Hematopoietic multipotent progenitor cell treated with erythropoietin and hydrocortisone succinate and interleukin-3 and kit ligand, for 15 days (in vitro differentiated cells): ENCODE measurements around the gene GIGYF1.
"Not testable (repeated sequence)": the region's sequence is repeated elsewhere in the genome, so short reads cannot be mapped to it uniquely, and the experiment has no call there.

Source experiments
- DNase-seq: peaks from one replicate; pipeline ENCODE4 v3.0.0-alpha.2; 2015; ENCODE audit warnings: low spot score

The GIGYF1 gene

GRCh38 chr7:100671353-100672327, 22.4 kb downstream of the GIGYF1 start:
- DNase-seq, result no peak

DNA sequence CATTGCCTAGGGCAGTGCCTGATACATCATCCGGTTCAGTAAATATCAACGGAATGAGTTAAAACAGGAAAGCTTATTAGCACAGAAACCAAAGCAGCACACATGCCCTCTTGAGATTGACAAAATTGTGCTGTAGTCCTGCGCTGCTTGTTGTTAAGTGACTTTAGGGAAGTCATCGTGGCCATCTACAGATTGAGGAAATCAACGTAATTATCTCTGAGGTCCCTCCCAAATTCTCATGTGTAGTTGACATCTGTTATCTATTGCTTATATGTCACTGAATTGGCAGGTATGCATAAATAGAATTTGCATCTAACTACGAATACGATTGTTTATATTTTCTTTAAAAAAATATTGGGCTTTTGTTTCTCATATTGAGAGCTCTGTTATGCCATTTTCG, 24.0 kb downstream of the GIGYF1 start:
- DNase-seq, result no peak

DNA sequence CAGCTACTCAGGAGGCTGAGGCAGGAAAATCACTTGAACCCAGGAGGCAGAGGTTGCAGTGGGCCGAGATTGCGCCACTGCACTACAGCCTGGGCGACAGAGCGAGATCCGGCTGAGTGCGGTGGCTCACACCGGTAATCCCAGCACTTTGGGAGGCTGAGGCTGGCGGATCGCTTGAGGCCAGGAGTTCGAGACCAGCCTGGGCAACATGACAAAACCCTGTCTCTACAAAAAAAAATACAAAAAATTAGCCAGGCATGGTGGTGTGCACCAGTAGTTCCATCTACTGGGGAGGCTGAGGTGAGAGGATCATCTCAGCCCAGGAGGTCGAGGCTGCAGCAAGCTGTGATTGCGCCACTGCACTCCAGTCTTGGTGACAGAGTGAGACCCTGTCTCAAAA, 24.9 kb downstream of the GIGYF1 start:
- not testable (repeated sequence) for DNase-seq

GRCh38 chr7:100668069-100668449, 26.0 kb downstream of the GIGYF1 start:
- no peak for DNase-seq

DNA sequence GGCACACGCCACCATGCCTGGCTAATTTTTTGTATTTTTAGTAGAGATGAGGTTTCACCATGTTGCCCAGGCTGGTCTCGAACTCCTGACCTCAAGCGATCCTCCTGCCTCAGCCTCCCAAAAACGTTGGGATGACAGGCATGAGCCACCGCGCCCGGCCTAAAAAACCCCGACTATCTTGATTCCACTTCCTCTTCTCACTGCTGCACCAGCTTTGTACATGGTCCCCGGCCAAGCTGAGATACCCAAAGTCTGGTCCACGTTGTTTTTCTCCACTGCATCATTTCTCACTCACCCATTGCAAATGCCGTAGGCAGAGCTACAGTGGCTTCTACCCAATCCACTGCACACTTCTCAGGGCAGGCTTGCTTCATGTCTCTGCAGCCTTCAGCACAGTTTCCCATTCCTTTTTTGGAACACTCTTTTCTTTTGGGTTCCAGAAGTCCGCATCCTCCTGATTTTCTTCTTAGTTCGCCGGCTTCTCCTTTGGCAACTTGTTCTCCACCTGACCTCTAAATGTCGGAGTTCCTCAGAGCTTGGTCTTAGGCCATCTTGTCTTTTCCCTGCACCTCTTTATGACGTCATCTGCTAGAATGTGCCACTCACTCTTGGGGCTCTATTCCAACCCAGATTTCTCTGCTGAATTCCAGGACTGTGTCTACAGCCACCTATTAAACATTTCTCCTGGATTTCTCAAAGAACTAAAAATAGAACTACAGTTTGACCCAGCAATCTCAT, 26.6 kb downstream of the GIGYF1 start:
- no peak for DNase-seq

GRCh38 chr7:100665168-100665726, 28.8 kb downstream of the GIGYF1 start:
- no peak for DNase-seq

GRCh38 chr7:100662194-100662776, 31.8 kb downstream of the GIGYF1 start:
- DNase-seq, result peak; percentile 38

- peak; percentile 56 for DNase-seq
Observed at GRCh38 chr7:100655908-100656674, 38.0 kb downstream of the GIGYF1 start, which contains the start of gene ACTL6B. ACTL6B (minus strand) TSS chr7:100656448; CDS start chr7:100656354, 94 bp downstream.

- no peak for DNase-seq
Observed at GRCh38 chr7:100654908-100655831, 38.9 kb downstream of the GIGYF1 start.

- DNase-seq, result no peak
Observed at GRCh38 chr7:100649826-100650565, 44.1 kb downstream of the GIGYF1 start.

DNA sequence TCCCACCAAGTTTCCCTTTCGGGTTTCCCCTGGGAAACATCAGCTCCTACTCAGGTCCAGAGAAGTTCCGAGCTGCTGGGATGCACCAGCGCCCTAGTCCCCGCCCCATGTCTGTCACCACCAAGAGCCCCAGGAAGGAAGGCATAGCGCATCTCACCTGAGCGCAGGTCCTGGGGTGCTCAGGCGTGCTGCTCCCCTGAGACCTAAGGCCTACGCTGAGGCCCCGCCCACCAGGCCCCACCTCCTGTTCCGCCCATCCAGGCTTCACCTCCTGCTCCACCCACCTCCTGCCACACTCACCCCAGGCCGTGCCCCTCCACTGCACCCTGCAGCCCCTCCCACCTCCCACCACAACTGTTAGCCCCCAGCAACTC, 51.5 kb downstream of the GIGYF1 start:
- DNase-seq, result peak; percentile 90

DNA sequence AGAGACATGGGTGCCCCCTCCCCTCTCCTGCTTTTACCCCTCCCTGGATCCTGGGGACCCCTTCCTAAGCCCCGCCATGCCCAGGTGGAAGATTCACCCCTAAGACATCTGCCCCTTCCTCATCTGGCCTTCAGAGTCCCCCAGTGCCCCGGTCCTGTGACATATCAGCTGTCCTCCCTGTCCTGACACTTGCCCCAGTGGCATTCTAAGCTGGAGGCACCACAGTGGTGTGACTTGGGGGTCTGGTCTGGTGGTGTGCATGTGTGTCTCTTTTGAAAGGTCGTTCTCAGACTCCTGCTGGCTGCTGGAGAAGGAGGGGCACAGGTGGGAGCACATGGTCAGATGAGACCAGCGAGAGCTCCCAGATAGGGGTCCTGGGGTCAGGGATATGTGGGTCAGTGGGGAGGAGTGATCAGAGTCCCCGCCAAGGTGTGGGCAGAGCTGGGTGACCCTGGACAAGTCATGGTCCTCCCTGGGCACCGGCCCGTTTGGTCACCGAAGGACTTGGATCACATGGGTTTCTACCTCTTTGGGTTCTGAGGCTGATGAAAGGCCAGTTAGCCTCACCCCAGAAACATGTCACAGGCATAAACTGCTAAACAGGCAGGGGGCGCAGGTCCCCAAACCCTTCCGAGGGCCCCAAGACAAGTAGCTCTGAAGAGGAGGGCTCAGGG, 52.1 kb downstream of the GIGYF1 start:
- peak; percentile 34 for DNase-seq

- peak; percentile 92 for DNase-seq
Observed at GRCh38 chr7:100641463-100641859, 52.6 kb downstream of the GIGYF1 start, which contains the start of gene TFR2. TFR2 (minus strand) TSS chr7:100641552; CDS start chr7:100641509, 43 bp downstream.

- no peak for DNase-seq
Observed at GRCh38 chr7:100640517-100641440, 53.3 kb downstream of the GIGYF1 start.

- DNase-seq, result peak; percentile 64
Observed at GRCh38 chr7:100639995-100640516, 54.0 kb downstream of the GIGYF1 start.

DNA sequence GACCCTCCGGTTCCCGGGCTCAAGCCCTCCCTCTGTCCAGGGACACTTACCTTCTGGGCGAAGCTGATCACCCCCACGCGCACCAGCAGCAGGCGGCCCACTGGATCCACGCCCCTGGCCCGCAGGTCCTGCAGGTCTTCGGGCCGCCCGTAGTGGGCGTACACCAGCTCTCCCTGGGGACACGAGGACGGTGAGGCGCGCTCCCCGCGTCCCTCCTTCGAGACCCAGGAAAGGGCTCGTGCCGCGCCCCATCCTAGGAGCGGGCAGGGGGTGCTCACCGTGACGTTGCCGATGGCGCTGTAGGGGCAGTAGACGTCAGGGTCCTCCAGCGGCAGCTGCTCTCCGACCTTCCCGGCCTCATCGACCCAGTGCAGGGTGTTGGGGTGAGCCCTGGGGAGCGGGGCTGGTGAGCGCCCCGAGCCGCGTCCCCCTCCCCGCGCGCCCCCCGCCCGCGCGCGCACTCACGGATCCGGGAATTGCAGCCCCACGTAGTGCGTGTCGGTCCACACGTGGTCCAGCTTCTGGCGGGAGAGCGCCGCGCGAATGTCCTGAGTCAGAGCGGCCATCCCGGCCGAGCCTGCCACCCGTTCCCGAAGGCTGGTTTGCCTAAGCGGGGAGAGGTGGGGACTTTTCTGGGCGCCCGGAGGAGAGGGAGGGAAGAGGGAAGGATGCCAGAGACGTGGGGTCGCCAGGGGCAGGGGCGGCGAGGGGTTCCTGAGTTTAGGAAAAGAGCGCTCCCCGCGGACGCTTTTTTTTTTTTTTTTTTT, 60.9 kb downstream of the GIGYF1 start:
- DNase-seq, result no peak

DNA sequence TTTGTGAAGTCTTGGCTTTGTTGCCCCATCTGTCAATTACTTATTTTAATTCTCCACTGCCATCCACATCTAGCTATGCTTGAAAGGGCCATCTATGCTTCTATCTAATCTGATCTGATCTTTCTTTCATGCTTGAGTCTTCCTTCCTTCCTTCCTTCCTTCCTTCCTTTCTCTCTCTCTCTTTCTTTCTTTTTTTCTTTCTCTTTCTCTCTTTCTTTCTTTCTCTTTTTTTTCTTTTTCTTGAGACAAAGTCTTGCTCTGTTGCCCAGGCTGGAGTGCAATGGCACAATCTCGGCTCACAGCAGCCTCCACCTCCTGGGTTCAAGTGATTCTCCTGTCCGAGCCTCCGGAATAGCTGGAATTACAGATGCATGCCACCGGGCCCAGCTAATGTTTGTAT, 64.0 kb downstream of the GIGYF1 start:
- DNase-seq, result no peak
